ENCODE results near the gene DIP2B. TPM values are rescaled to one million over a fixed set of nuclear protein-coding genes. Genes with fewer than 3 reads are reported as not detected.

Gene DIP2B
- total RNA-seq, 1 donor from 2014 or later: 28.6 TPM

DNA sequence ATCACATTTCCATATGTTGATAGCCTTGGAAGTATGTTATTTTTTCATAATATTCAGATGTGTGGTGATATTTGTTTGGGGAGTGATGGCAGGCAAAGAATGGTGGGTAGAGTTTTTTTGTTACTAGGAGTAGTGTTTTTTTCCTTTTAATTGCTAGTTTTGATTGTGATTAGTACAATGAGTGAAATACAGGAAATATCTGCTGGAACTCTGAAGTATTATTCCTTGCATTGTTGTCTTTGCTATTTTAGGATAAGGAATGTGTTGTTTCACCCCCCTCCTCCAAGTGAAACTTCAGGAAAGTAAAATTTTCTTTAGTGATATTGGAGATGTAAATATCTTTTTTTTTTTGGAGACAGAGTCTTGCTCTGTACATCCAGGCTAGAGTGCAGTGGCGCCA lies 105.4 kb downstream of the DIP2B start:
- TF ChIP-seq CTCF (IDR thresholded peaks at IDR 0.05): no peak
- no peak for ATAC-seq
- intact Hi-C loops (cut with DNase I): no loop called here
- Histone ChIP-seq H3K4me3 (no peak overlapping the region), H3K4me1 (peaks cover 23% of the 10 kb centered on the region), H3K27me3 (no peaks in the 10 kb centered on the region), H3K9me3 (no peaks in the 10 kb centered on the region), H3K36me3 (no peaks in the 10 kb centered on the region), H3K27ac (no peak overlapping the region)
- no peak for DNase-seq

DNA sequence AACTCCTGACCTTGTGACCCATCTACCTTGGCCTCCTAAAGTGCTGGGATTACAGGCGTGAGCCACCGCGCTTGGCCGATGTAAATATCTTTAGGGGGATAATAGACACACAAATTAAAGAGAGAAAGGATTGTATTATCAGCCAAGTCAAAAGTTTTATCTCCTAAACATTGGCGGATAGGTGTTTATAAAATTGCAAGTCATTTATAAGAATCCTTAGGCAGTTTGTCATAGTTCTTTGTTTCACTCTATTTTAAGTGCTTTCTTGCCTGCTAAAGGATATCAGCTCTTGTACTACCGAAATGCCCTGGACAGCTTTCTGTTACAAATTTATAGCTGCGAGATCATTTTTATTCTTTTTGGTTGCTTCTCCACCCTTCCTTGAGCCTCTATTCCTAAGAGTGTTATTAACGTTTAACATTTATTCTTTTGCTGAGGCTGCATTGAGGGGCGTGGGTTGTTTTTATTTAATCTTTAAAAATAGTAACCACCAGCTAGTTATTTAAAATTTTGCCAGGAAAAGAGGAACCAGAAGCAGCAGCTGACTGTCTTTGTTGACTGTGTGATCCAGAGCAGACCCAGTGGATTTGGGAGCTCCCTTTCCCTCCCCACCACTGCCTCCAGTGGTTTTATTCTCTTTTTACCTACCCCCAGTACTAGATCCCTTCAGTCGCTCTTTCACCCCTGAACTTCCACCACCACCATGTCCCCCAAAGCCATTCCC lies 106.4 kb downstream of the DIP2B start:
- intact Hi-C loops (cut with DNase I): no loop called here
- DNase-seq (no peak), ATAC-seq (no peak)
- H3K27ac ChIP-seq: no peak overlapping the region
- H3K27me3 ChIP-seq: no peaks in the 10 kb centered on the region
- no peak for TF ChIP-seq CTCF (IDR thresholded peaks at IDR 0.05)
- H3K36me3 ChIP-seq: no peaks in the 10 kb centered on the region
- H3K9me3 ChIP-seq: no peaks in the 10 kb centered on the region
- H3K4me1 ChIP-seq: peaks cover 23% of the 10 kb centered on the region
- H3K4me3 ChIP-seq: no peak overlapping the region

- ATAC-seq (no peak), DNase-seq (no peak)
- no peaks in the 10 kb centered on the region for H3K9me3 ChIP-seq
- H3K4me3 ChIP-seq: no peak overlapping the region
- no peaks in the 10 kb centered on the region for H3K36me3 ChIP-seq
- H3K27ac ChIP-seq: no peak overlapping the region
- intact Hi-C loops (cut with DNase I): no loop called here
- TF ChIP-seq CTCF (IDR thresholded peaks at IDR 0.05): no peak
- no peaks in the 10 kb centered on the region for H3K27me3 ChIP-seq
- peaks cover 18% of the 10 kb centered on the region for H3K4me1 ChIP-seq
Observed at GRCh38 chr12:50612882-50613281, 108.1 kb downstream of the DIP2B start.

DNA sequence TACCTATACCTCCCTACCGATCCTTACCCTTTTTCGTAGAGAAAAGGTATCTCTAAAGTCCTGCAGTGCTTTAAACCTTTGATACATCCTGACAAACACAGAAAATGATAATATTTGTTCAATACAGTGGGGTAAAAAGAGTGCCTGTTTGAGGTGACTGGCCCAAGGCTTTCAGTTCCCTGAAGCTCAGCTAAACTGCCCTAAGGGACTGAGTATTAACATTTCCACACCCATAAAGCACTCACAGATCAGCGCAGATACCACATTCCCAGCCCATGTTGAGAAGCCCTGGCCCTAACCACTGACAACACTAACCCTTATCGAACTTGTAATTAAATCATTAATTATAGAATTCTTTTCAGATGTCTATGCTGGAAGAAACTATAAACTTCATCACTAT lies 108.7 kb downstream of the DIP2B start:
- H3K27ac ChIP-seq: no peak overlapping the region
- DNase-seq (no peak), ATAC-seq (no peak)
- H3K4me1 ChIP-seq: peaks cover 13% of the 10 kb centered on the region
- H3K36me3 ChIP-seq: no peaks in the 10 kb centered on the region
- H3K27me3 ChIP-seq: no peaks in the 10 kb centered on the region
- H3K9me3 ChIP-seq: no peaks in the 10 kb centered on the region
- intact Hi-C loops (cut with DNase I): no loop called here
- H3K4me3 ChIP-seq: no peak overlapping the region
- TF ChIP-seq CTCF (IDR thresholded peaks at IDR 0.05): no peak

DNA sequence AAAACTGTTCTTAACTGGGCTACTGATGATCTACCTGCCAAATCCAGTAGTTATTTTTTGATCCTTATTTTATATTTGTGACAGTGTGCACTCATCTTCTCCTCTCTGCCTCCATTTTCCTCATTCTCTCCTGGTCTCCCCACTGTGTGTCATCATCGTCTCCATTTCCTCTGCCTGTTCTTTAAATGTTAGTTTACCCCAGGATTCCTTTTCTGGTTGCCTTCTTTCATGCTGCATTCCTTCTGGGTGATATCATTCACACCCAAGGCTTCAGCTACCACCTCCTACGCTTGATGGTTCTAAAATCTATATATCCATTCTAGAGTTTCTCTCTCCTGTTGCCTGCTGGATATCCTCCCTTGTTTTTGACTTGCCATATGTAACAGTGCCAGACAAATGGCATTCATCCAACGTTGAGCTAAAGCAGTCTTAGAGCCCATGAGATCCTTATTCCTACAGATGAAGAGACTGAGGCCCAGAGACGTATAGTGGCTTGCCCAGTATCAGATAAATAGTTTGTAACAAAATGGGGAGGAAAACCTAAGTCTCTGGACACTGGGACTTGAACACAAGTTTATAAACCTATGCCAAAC lies 109.5 kb downstream of the DIP2B start:
- intact Hi-C loops (cut with DNase I): no loop called here
- H3K27me3 ChIP-seq: no peaks in the 10 kb centered on the region
- H3K4me3 ChIP-seq: no peak overlapping the region
- no peak for TF ChIP-seq CTCF (IDR thresholded peaks at IDR 0.05)
- DNase-seq (no peak), ATAC-seq (no peak)
- H3K9me3 ChIP-seq: no peaks in the 10 kb centered on the region
- H3K27ac ChIP-seq: no peak overlapping the region
- peaks cover 13% of the 10 kb centered on the region for H3K4me1 ChIP-seq
- no peaks in the 10 kb centered on the region for H3K36me3 ChIP-seq
